ENCODE data around the gene PREP. TPM values are rescaled to one million over a fixed set of nuclear protein-coding genes. Genes with fewer than 3 reads are reported as not detected.

PREP gene
- total RNA-seq, 4 donors from 2014 or later, result 9.7 to 29.6 (median 17.1) TPM

DNA sequence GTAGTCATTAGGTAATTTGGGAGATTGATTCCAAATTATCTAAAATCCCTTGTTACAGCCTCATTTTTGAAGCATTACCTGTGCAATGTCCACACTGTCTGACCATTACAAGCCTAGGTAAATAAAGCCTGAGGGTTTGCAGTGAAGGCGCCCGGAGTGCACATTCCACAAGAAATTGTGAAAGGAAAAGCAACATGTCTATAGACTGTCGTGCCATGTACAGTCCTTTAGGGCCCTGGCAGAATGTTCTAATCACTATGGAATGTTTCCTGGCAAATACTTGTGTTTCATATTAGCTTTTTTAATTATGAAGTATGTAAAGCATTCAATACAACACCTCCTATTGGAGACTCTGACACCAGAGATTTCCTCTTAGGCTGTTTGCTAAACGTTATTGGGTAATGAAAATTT lies 28.9 kb downstream of the PREP start:
- H3K4me3 ChIP-seq, result no peak overlapping the region
- DNase-seq, result no peak
- H3K27me3 ChIP-seq, result no peaks in the 10 kb centered on the region
- no peak overlapping the region for H3K27ac ChIP-seq
- TF ChIP-seq CTCF (IDR thresholded peaks at IDR 0.05) (no peak), POLR2A (IDR thresholded peaks at IDR 0.05) (no peak)
- intact Hi-C loops (cut with DNase I; ENCODE audit: low total_unique reads), result no loop called here
- H3K9me3 ChIP-seq, result peaks cover 0 to 4% of the 10 kb centered on the region in 2 donors
- no peaks in the 10 kb centered on the region for H3K36me3 ChIP-seq
- H3K4me1 ChIP-seq, result no peaks in the 10 kb centered on the region

- TF ChIP-seq CTCF (IDR thresholded peaks at IDR 0.05), result no peak
- no peak for TF ChIP-seq POLR2A (IDR thresholded peaks at IDR 0.05)
- intact Hi-C loops (cut with DNase I; ENCODE audit: low total_unique reads), result no loop called here
- Histone ChIP-seq H3K27me3 (no peaks in the 10 kb centered on the region), H3K36me3 (no peaks in the 10 kb centered on the region), H3K4me1 (no peaks in the 10 kb centered on the region), H3K4me3 (no peak overlapping the region), H3K27ac (no peak overlapping the region), H3K9me3 (peaks cover 0 to 4% of the 10 kb centered on the region in 2 donors)
- no peak for DNase-seq
Observed at GRCh38 chr6:105373481-105373880, 29.4 kb downstream of the PREP start.

DNA sequence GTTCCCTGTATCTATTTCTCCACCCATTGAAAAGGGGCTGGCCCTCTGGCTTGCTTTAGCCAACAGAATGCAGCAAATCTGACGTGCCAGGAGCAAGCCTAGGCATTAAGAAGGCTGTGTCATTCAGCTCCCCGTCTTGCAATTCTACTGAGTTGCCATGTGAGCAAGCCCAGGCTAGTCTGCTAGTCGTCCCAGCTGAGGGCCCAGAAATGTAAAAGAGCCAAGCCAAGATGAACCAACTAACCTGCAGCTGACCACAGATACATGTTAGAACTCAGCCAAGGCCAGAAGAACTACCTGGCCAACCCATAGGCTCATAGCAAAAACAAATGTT lies 30.1 kb downstream of the PREP start:
- no peak overlapping the region for H3K4me3 ChIP-seq
- H3K27ac ChIP-seq, result no peak overlapping the region
- intact Hi-C loops (cut with DNase I; ENCODE audit: low total_unique reads), result no loop called here
- H3K36me3 ChIP-seq, result no peaks in the 10 kb centered on the region
- H3K4me1 ChIP-seq, result no peaks in the 10 kb centered on the region
- H3K9me3 ChIP-seq, result peaks cover 0 to 4% of the 10 kb centered on the region in 2 donors
- TF ChIP-seq CTCF (IDR thresholded peaks at IDR 0.05) (no peak), POLR2A (IDR thresholded peaks at IDR 0.05) (no peak)
- H3K27me3 ChIP-seq, result no peaks in the 10 kb centered on the region
- DNase-seq, result no peak

- TF ChIP-seq POLR2A (IDR thresholded peaks at IDR 0.05) (no peak), CTCF (IDR thresholded peaks at IDR 0.05) (no peak)
- Histone ChIP-seq H3K9me3 (peaks cover 0 to 4% of the 10 kb centered on the region in 2 donors), H3K4me1 (no peaks in the 10 kb centered on the region), H3K4me3 (no peak overlapping the region), H3K27ac (no peak overlapping the region), H3K36me3 (no peaks in the 10 kb centered on the region), H3K27me3 (no peaks in the 10 kb centered on the region)
- intact Hi-C loops (cut with DNase I; ENCODE audit: low total_unique reads), result no loop called here
- DNase-seq, result no peak
Observed at GRCh38 chr6:105372142-105372848, 30.6 kb downstream of the PREP start.

- DNase-seq, result no peak
- Histone ChIP-seq H3K27me3 (no peaks in the 10 kb centered on the region), H3K4me3 (no peak overlapping the region), H3K36me3 (no peaks in the 10 kb centered on the region), H3K9me3 (peaks cover 0 to 4% of the 10 kb centered on the region in 2 donors), H3K4me1 (no peaks in the 10 kb centered on the region), H3K27ac (no peak overlapping the region)
- TF ChIP-seq CTCF (IDR thresholded peaks at IDR 0.05) (no peak), POLR2A (IDR thresholded peaks at IDR 0.05) (no peak)
- intact Hi-C loops (cut with DNase I; ENCODE audit: low total_unique reads), result no loop called here
Observed at GRCh38 chr6:105370351-105370750, 32.5 kb downstream of the PREP start.
